Measurements from ENCODE around the gene ACBD7.
A peak's percentile ranks its signal among the peaks of the same experiment; 100 is the strongest.

- TF ChIP-seq, protein P1, sequence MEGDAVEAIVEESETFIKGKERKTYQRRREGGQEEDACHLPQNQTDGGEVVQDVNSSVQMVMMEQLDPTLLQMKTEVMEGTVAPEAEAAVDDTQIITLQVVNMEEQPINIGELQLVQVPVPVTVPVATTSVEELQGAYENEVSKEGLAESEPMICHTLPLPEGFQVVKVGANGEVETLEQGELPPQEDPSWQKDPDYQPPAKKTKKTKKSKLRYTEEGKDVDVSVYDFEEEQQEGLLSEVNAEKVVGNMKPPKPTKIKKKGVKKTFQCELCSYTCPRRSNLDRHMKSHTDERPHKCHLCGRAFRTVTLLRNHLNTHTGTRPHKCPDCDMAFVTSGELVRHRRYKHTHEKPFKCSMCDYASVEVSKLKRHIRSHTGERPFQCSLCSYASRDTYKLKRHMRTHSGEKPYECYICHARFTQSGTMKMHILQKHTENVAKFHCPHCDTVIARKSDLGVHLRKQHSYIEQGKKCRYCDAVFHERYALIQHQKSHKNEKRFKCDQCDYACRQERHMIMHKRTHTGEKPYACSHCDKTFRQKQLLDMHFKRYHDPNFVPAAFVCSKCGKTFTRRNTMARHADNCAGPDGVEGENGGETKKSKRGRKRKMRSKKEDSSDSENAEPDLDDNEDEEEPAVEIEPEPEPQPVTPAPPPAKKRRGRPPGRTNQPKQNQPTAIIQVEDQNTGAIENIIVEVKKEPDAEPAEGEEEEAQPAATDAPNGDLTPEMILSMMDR (IDR thresholded peaks at IDR 0.05) = peak in 1 of 4 donors; percentile 13
- no peak for TF ChIP-seq POLR2A (IDR thresholded peaks at IDR 0.05)
Measured at GRCh38 chr10:15084502-15084922, 4.1 kb downstream of the ACBD7 start.
